Endometrium (tissue), 2 donors: ENCODE measurements around the gene PEX14.

ENCODE experiments used
- FAIRE-seq: peaks from 2 replicates; lab custom pipeline; 2012; peaks lifted over from hg19 to GRCh38; lab: Jason Lieb, UNC
- donor health status: control.
- donor health status: control.

Gene PEX14

GRCh38 chr1:10667861-10668761 lies 193.4 kb downstream of the PEX14 start:
- FAIRE-seq, result no peak

- FAIRE-seq, result no peak
Measured at GRCh38 chr1:10669570-10669969, 194.8 kb downstream of the PEX14 start.

GRCh38 chr1:10670190-10670589 lies 195.4 kb downstream of the PEX14 start:
- FAIRE-seq, result no peak

- FAIRE-seq, result no peak
Measured at GRCh38 chr1:10671090-10671489, 196.3 kb downstream of the PEX14 start.

GRCh38 chr1:10671622-10672342 lies 197.0 kb downstream of the PEX14 start:
- FAIRE-seq, result no peak

- no peak for FAIRE-seq
Measured at GRCh38 chr1:10672343-10673050, 197.7 kb downstream of the PEX14 start.

- no peak for FAIRE-seq
Measured at GRCh38 chr1:10673109-10673711, 198.5 kb downstream of the PEX14 start.

GRCh38 chr1:10674222-10674621 lies 199.5 kb downstream of the PEX14 start:
- no peak for FAIRE-seq

- FAIRE-seq, result no peak
Measured at GRCh38 chr1:10674700-10675609, 200.2 kb downstream of the PEX14 start.

GRCh38 chr1:10675813-10676212 lies 201.1 kb downstream of the PEX14 start:
- no peak for FAIRE-seq

GRCh38 chr1:10676963-10677362 lies 202.2 kb downstream of the PEX14 start:
- no peak for FAIRE-seq

GRCh38 chr1:10677491-10678391 lies 203.0 kb downstream of the PEX14 start:
- FAIRE-seq, result no peak

GRCh38 chr1:10678402-10678801 lies 203.7 kb downstream of the PEX14 start:
- no peak for FAIRE-seq

GRCh38 chr1:10678852-10679251 lies 204.1 kb downstream of the PEX14 start:
- FAIRE-seq, result no peak

GRCh38 chr1:10679496-10680220 lies 204.9 kb downstream of the PEX14 start:
- no peak for FAIRE-seq
